Nasal cavity respiratory epithelium epithelial cell of viscerocranial mucosa (primary cell): ENCODE results near the gene C6orf47. TPM values are rescaled to one million over a fixed set of nuclear protein-coding genes. Genes with fewer than 3 reads are reported as not detected.

ENCODE experiments used
- total RNA-seq: library from RNA; depleted of rRNA; stranded (reverse); fragments of >200 nt; gene quantifications from 2 replicates; pipeline ENCODE4 v1.2.3, GENCODE V29; 2014

C6orf47 gene
- 24.7 and 37.6 TPM in 2 replicates for total RNA-seq

DNA sequence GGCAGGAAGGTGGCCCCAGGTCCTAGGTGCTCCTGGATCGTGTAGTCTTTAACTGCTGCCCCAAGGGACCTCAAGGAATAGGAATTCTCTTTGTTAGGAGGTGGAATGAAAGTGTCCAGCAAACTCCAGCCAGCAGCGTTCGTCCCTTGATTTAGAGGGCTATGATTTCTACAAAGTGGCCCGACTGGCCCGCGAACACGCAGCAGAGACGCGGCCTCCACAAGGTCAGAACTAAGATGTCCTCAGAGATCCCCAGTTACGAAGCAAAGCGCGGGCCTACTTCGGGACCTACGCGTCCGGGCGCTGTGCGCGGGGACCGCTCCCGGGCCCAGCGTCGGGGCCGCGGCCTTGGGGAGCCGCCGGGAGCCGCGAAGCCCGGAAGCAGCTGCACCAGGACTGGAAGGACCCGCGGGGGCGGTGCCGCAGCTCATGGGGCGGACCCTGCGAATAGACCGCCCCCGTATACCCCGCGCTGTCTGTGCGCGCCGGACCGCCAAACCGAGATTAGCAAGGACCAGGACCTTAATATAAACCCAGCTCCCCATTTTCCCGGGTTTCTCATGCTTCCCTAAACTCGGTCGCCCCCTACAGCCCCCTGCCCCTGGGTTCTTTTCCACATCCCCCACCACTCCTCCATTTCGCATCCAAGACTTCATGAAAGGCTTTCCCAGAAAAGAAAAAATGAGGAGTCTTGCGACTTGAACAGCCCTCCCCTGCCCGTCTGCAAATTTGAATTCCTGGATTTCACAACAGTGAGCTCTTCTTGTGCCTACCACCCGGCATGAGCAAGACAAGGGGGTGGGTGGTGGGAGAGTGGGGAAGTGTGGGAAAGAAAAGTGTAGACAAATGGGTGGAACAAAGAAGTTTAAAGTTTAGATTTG is at the start of gene C6orf47:
TSS of gene C6orf47 (minus strand) at position 398 of the 881 bp plus-strand sequence. CDS start 831 bp downstream, outside the sequence.

GRCh38 chr6:31706599-31706998 is 46.0 kb upstream of the C6orf47 start, which contains the start of gene LY6G6F:
Gene LY6G6F, plus strand, starts transcription at chr6:31706866. Its CDS starts 41 bp downstream, at chr6:31706907.

DNA sequence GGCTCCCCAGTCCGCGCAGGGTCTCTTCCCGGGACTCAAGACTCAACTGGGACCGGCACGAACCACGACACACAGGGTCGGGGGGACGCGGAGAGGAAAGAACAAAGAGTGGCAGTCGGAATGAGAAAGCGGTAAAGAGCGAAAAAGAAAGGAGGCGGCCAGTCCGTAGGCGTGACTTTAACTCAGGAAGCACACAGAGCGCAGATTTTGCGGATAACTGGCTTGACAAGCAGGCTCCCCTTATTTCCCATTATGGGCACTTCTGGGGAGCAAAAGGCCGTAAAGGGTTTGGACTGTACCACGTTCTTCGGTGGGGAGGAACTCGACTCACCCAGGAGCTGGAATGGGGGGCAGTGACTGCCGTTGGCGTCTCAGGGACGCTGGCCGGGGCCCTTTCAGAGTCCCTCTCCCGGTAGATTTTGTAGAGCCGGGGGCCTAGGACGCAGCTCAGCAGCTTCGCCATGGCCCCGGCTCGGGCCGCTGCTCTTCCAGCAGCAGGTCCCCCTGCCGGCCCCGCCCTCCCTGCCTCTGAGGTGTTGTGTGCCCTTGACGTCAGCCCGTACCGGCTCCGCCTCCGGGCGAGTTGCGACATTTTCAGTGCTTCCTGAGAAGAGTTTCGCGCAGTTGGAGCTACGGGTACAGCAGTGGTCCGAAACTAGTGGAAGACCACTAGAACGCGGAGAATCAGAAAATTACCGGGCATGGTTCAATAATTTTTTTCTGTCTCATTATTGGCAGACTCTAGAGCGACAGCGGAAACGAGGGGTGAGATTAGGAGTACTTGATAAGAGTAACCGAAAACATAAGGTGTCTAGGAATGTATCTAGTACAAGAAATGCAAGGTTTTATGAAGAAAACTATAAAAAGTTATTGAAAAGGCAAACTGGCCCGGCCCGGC is 42.5 kb upstream of the C6orf47 start, which contains the start of gene ABHD16A:
TSS of gene ABHD16A (minus strand) at position 506 of the 898 bp plus-strand sequence. CDS start at position 463, 43 bp downstream.

DNA sequence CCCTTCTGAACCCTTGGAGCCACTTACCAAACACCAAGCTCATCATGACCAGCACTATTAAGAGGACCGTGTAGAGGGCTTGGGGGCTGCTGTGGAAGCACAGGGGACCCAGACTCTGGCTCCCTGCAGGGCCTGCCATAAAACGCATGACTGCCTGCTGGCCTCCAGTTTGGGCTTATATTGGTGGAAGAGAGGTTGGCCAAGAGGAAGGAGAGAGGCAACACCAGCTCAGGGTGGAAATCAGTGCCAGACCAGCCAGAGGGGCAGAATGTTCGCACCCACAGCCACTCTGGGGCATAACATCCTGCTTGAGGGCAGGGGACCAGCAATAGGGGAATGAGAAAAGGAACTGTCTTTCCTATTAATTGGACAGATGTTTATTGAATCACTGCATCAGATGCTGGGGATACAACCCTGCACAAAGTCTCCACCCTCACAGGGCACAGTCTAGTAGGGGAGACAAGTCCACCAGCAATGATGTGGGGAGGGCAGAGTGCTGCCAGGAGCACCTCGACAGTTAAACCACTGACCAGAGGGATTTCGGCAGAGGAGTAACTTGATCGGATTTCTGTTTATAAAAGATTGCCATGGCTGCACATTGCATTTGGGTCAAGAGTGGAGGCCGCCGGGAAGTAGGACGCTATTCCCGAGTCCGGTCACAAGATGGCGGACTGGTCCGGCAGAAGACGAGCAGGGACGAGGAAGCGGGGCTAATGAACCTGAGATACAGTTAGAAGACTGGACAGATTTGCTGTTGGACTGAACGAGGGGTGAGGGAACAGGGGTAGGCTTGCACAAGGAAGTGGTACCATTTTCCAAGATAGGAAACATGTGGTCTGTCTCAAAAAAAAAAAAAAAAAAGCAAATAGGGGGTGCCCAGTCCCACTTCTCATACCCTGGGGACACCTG is 19.9 kb upstream of the C6orf47 start, which contains the start of gene LY6G5C:
TSS of gene LY6G5C (minus strand) at position 842 of the 909 bp plus-strand sequence. CDS start at position 148, 694 bp downstream.

DNA sequence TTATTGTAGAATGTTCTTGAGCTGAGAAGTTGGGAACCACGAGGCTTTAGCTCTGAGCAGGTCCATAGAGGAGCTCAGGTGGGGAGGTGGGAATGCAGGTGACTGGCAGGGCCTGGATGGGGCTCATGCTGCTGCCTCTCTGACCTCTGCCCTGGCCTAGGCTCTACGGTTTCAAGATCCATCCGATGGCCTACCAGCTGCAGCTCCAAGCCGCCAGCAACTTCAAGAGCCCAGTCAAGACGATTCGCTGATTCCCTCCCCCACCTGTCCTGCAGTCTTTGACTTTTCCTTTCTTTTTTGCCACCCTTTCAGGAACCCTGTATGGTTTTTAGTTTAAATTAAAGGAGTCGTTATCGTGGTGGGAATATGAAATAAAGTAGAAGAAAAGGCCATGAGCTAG is 9.1 kb upstream of the C6orf47 start, which contains the start of gene LY6G5B:
TSS of gene LY6G5B (plus strand) at position 301 of the 400 bp plus-strand sequence. CDS start 975 bp downstream, outside the sequence.

GRCh38 chr6:31665501-31666336 is 5.1 kb upstream of the C6orf47 start, which contains the start of gene CSNK2B:
Gene CSNK2B, plus strand, starts transcription at chr6:31666080. Its CDS starts 752 bp downstream, at chr6:31666832.

DNA sequence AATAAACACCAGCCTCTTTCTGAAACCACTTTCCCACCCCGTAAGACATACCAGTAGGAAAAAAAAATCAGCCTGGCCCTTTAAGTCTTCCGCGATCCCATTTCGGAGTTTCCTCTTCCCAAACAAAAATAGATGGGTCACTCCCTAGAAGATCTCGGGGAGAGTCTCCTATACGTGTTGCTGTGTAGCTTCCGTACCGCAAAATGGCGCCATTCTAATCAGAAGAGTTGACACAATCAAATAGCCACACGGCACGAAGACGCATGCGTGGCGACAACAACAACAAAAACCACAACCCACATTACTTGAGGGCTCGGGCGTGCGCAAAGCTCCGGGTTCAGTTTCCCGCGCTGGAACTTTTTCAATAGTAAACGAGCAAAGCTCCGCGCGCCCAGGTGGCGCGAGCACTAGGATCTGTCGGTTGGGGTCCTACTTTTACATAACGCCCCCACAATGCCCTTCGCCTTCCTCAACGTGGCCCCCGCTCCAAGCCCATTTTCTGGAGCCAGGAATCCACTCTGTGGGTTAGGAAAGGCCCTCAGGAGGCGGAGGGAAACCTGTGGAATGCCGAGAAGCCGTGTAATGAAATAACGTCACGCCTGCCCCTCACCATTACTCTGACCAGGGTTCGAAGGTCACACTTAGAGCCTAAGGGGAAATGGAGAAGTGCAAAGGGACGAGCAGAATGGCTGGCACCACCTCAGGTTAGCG is 4.4 kb upstream of the C6orf47 start, which contains the start of gene GPANK1:
TSS of gene GPANK1 (minus strand) at position 208 of the 711 bp plus-strand sequence. CDS start 519 bp downstream, outside the sequence.

GRCh38 chr6:31655349-31656237 is 5.0 kb downstream of the C6orf47 start, which contains the start of gene APOM:
Gene APOM, plus strand, starts transcription at chr6:31655894. Its CDS starts 73 bp downstream, at chr6:31655967.

GRCh38 chr6:31620586-31621319 is 39.8 kb downstream of the C6orf47 start, which contains the start of gene PRRC2A:
Gene PRRC2A, plus strand, starts transcription at chr6:31620715. Its CDS starts 2,075 bp downstream, at chr6:31622790.

DNA sequence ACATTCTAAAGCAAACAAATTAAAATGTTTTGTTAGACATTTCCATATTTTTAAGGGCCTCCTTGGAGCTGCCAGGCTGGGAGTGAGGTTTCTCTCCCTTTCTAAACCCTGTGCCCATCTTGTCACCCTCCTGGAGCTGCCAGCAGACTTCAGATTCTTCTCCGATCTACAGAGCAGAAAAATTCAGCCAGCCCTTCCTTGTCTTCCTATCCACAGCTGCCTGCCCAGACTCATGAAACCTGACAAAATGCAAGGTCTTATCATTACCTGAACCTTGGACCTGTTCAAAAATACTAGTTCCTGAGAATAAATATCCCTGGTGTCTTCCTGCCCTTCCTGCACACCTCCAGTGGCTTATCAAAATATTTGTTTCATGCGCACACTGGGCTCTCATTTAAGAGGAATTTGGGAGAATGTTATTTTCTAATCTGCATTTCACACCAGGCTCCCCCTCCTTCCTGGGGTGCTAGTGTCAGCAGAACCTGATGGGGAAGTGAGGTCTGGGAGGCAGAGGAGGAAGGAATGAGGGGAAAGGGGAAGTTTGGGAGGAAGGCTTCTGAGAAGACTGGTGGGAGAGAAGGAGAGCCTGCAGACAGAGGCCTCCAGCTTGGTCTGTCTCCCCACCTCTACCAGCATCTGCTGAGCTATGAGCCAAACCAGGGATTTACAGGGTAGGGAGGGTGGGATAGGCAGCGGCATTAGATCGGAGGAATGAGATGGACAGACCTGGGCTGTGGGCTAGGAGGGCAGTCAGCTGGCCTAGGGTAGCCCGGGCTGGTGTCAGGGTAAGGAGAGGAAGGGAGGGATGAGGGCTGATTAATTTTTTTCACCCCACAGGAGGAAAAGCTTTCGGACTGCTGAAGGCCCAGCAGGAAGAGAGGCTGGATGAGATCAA is 45.6 kb downstream of the C6orf47 start, which contains the start of gene AIF1:
TSS of gene AIF1 (plus strand) at position 551 of the 895 bp plus-strand sequence. CDS start at position 647, 96 bp downstream.

Other genes with a start within 250 kb of the C6orf47 start
- gene MICB, start 162.6 kb downstream of the C6orf47 start, total RNA-seq: 3.7 and 5.8 TPM in 2 replicates
- not detected in 2 replicates for gene MCCD1, start 131.8 kb downstream of the C6orf47 start, total RNA-seq
- 205 and 333 TPM in 2 replicates for gene DDX39B, start 118.8 kb downstream of the C6orf47 start, total RNA-seq
- gene ATP6V1G2, start 114.2 kb downstream of the C6orf47 start, total RNA-seq: 0.28 and 0.34 TPM in 2 replicates
- gene NFKBIL1, start 113.2 kb downstream of the C6orf47 start, total RNA-seq: 25.8 and 52.3 TPM in 2 replicates
- not detected in 2 replicates for gene LTA, start 88.5 kb downstream of the C6orf47 start, total RNA-seq
- under 0.01 and 0.07 TPM in 2 replicates for gene TNF, start 85.2 kb downstream of the C6orf47 start, total RNA-seq
- gene LTB, start 78.4 kb downstream of the C6orf47 start, total RNA-seq: not detected in 2 replicates
- gene LST1, start 74.5 kb downstream of the C6orf47 start, total RNA-seq: not detected in 2 replicates
- gene NCR3, start 67.8 kb downstream of the C6orf47 start, total RNA-seq: not detected in 2 replicates
- not detected in 2 replicates for gene AIF1, start 45.5 kb downstream of the C6orf47 start, total RNA-seq
- gene PRRC2A, start 40.1 kb downstream of the C6orf47 start, total RNA-seq: 32.1 and 73.3 TPM in 2 replicates
- gene BAG6, start 8.1 kb downstream of the C6orf47 start, total RNA-seq: 120 and 174 TPM in 2 replicates
- 0.28 and 0.34 TPM in 2 replicates for gene APOM, start 4.9 kb downstream of the C6orf47 start, total RNA-seq
- gene GPANK1, start 4.2 kb upstream of the C6orf47 start, total RNA-seq: 9.4 and 20.2 TPM in 2 replicates
- 48.2 and 76.9 TPM in 2 replicates for gene CSNK2B, start 5.3 kb upstream of the C6orf47 start, total RNA-seq
- gene LY6G5B, start 9.2 kb upstream of the C6orf47 start, total RNA-seq: 0.68 and 3.3 TPM in 2 replicates
- 0.07 TPM in 1 of 2 replicates, not detected in the other for gene LY6G5C, start 20.3 kb upstream of the C6orf47 start, total RNA-seq
- 30.8 and 46.5 TPM in 2 replicates for gene ABHD16A, start 42.5 kb upstream of the C6orf47 start, total RNA-seq
- gene LY6G6F, start 46.1 kb upstream of the C6orf47 start, total RNA-seq: not detected in 2 replicates
- gene LY6G6D, start 54.6 kb upstream of the C6orf47 start, total RNA-seq: not detected in 2 replicates
- under 0.01 TPM in 1 of 2 replicates, not detected in the other for gene LY6G6C, start 61.0 kb upstream of the C6orf47 start, total RNA-seq
- not detected in 2 replicates for gene MPIG6B, start 62.6 kb upstream of the C6orf47 start, total RNA-seq
- gene DDAH2, start 68.5 kb upstream of the C6orf47 start, total RNA-seq: 16.2 and 19.8 TPM in 2 replicates
- gene CLIC1, start 75.8 kb upstream of the C6orf47 start, total RNA-seq: 269 and 558 TPM in 2 replicates
- gene MSH5, start 79.2 kb upstream of the C6orf47 start, total RNA-seq: 3.4 and 3.5 TPM in 2 replicates
- gene SAPCD1, start 101.9 kb upstream of the C6orf47 start, total RNA-seq: 0.57 TPM in 1 of 2 replicates, not detected in the other
- gene VWA7, start 116.5 kb upstream of the C6orf47 start, total RNA-seq: 0.34 and 1.00 TPM in 2 replicates
- gene VARS1, start 135.0 kb upstream of the C6orf47 start, total RNA-seq: 61.2 and 98.7 TPM in 2 replicates
- gene LSM2, start 146.2 kb upstream of the C6orf47 start, total RNA-seq: 14.4 and 35.5 TPM in 2 replicates
- 1.0 and 1.1 TPM in 2 replicates for gene HSPA1L, start 154.5 kb upstream of the C6orf47 start, total RNA-seq
- 29.7 and 211 TPM in 2 replicates for gene HSPA1A, start 154.8 kb upstream of the C6orf47 start, total RNA-seq
- gene HSPA1B, start 167.0 kb upstream of the C6orf47 start, total RNA-seq: 81.7 and 305 TPM in 2 replicates
- gene NEU1, start 202.0 kb upstream of the C6orf47 start, total RNA-seq: 64.1 and 103 TPM in 2 replicates
- gene SLC44A4, start 218.2 kb upstream of the C6orf47 start, total RNA-seq: 2.1 and 3.1 TPM in 2 replicates
- gene EHMT2, start 236.9 kb upstream of the C6orf47 start, total RNA-seq: 13.7 and 47.4 TPM in 2 replicates
- 1.4 and 4.1 TPM in 2 replicates for gene ZBTB12, start 241.3 kb upstream of the C6orf47 start, total RNA-seq